Globus pallidus (tissue), 1 donor: Measurements from ENCODE around the gene COX5B.
"Not testable (repeated sequence)": the region's sequence is repeated elsewhere in the genome, so short reads cannot be mapped to it uniquely, and the experiment has no call there.

Experiments used
- DNase-seq: peaks from one replicate; pipeline ENCODE4 v3.0.0-alpha.2; 2015; ENCODE audit warnings: low spot score

Gene COX5B

DNA sequence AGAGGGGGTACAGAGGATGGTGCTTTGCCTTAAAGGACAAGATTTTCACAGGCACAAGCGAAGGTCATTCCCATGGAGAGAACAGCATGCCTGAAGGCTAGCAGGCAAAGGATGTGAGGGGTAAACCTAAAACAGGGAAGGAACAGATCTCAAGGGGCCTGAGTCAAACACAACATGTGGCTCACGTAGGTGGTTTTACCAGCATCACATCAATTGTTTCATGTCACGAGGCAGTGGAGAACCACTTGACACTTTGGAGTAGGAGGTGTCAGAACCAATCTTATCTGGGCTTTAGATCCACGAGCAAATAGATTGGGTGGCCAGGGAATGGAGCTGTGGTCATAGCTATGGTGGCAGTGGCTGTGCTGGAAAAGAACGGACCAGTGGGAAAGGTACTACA lies 8.4 kb downstream of the COX5B start:
- no peak for DNase-seq

DNA sequence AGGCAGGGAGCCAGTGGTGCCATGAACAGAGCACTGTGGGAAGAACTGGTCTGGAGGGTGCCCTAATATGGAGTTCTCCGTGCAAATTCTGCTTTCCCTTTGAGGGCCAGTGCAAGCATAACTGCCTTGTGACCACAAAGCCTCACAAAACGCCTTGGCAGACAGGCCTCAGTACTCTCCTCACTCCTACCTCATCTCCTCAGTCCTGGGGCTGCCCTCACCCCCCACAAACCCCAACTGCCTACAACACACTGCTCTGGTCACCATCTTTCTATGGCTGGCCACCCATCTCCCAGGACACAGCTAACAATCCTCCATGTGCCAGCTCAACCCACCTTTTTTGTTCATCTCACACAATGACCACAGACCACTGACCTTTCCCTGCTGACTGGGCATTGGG lies 8.9 kb downstream of the COX5B start:
- DNase-seq: no peak

DNA sequence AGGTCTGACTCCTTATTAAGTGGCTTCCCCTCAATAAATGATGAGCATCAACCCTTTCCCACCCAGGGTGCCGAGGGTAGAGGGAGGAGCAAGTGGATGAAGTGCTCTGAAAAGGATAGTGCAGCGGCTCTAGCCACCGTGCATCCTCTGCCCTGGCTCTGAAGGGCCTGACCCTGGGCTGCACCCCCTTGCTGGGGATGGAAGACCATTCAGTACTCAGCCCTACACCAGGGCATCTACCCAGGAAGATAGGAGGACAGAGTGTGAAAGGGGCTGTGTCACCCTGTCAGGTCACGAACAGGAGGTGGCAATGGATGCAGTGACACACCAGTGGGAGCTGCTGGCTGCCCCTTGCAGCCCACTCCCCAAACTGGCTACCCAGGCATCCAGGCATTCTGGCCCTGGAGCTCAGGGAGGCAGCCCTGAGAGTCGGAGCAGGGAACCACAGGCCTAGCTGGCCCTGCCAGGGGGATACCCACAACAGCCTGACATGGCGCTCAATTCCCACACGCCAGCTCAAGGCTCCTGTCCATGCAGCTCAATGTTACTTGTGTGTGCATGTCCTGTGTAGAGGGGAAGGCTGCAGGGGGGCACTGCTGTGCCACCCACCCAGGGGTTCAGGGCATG lies 10.4 kb downstream of the COX5B start:
- DNase-seq: no peak

DNA sequence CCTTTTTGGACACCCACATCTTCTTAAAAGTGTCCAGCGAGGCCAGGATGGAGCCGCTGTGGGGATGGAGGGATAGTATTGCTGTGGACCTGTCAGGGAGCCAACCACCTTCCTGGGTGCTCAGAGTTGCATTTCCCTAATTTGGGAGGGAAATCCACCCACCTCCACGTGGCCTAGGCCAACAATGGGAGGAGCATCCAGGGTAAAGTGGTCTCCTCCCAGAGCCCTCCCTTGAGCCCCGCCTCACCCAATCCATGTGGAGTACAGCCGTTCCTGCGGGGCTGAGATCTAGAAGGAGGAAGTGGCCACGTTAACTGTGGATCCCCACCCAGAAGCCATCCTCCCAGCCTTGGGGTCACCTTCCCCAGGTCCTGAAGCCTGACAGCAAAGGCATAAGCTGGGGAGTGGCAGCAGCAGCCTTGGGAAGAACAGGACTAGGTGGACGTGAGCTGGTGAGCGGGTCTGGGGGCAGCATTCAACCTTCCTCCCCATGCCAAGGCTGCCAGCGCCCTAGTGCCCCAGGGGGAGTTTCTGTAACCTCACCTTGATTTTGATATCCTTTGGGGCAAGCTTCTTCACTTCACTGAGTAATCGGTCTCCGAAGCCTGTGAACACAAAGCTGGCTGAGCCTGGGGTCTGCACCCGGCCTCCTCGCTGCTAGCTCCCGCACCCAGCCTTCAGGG lies 11.2 kb downstream of the COX5B start:
- no peak for DNase-seq

DNA sequence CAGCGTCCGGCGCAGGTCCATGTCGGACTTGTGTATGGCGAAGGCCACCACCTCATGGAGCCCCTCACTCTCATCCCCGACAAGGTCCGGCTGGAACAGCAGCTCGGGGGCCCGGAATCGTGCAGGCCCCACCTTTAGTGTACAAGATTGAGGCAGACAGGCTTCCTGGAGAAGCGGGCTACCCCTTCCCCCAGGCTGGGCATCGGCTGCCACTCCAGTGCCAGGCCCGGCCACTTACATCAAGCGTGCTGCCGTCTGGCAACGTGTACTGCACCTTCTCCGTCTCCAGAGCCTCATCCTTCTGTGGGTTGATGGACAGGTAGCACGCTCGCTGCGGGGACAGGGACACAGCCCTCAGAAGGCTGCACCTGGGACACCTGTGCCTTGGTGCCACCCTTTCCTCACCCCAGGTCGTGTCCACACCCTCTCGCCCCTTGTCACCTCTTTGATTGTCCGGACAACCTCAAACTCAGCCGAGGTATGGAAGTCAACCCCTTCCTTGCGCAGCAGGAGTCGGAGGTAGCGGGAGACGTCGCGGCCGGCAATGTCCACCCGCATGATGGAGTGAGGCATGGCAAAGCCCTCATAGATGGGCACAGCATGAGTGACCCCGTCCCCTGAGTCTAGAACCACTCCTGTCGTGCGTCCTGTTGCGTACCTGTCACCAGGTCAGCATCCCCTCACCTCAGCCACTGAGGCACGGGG lies 12.3 kb downstream of the COX5B start:
- DNase-seq: no peak

DNA sequence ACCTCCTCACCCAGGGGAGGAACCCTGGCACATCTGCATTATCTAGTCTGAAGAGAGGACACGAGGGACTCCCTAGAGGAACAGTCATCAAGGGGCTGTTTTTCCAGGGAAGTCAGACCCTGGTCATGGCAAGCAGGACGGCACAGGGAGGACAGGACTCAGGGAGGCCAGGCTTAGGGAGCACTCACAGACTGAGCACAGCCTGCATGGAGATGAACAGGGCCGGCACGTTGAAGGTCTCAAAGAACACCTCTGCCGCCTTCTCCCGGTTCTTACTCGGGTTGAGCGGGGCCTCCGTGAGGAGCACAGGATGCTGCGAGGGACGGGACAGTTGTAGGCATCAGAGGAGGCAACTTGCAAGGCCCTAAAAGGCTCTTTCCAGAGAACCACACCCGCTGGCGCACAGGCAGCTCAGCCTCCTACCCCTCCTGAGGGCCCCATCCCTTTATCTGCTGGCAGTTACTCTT lies 12.9 kb downstream of the COX5B start:
- DNase-seq: no peak

DNA sequence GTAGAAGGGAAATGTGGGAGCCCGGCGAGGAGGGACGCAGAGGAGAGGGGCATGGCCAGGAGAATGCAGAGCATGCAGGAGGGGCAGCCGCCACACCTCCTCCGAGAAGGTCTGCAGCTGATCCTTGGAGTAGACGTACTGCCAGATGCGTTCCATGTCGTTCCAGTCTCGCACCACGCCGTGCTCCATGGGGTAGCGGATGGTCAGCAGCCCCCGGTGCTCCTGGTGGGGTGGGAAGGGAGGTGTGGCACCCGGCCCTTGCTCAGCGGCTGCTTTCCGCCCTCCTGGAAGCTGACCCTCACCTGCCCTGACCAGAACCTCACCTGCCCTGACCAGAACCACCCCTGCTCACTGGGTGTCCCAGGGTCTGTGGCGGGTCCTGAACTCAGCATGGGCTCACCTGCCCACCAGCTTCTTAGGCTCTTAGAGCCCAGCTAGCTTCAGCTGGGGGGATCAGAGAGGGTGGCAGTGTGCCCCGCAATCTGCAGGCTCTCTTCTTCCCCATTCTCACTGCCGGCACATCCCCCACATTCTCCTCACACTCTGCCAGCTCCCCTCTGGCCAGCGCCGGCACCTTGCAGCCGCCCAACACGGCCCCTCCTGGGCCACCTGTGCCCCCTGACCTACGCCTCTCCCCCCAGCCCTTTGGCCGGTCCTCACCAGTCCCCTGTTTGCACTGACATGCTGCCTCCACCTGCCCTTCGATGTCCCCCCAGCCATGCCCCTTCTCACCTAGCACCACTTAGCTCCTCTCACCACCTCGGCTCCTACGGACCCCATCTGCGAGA lies 13.6 kb downstream of the COX5B start:
- no peak for DNase-seq

DNA sequence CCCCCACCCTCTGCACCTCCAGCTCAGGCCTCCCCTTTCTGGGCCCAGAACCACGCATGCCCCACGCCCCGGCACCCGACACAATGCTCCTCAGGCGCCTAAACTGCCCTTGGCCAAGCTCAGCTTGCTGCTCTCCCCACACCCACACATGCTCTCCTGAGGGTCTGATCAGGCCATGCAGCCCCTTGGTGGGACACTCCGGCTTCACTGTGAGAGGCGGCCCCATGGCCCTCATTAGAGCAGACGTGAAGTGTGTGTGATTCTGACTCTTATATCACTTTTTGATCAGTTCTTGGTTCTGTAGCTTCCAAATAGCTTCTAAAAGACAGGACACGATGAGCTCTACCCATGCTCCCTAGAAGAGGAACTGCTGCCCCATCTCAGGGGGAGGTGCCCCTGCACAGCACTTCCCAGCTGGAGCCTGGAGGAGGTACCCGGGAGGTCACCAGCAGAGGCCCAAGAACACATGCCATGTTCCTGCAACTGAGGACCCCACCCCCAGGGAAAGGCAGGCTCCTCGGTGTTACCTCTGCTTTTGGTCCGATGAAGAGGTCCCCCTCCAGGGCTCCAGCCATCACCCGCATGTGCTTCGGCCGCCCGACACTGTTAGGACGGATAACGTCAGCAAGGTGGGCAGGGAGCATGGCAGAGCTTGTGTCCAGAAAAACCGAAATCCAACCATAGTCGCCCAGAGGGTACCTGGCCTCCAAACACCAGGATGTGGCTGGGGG lies 14.3 kb downstream of the COX5B start:
- no peak for DNase-seq

DNA sequence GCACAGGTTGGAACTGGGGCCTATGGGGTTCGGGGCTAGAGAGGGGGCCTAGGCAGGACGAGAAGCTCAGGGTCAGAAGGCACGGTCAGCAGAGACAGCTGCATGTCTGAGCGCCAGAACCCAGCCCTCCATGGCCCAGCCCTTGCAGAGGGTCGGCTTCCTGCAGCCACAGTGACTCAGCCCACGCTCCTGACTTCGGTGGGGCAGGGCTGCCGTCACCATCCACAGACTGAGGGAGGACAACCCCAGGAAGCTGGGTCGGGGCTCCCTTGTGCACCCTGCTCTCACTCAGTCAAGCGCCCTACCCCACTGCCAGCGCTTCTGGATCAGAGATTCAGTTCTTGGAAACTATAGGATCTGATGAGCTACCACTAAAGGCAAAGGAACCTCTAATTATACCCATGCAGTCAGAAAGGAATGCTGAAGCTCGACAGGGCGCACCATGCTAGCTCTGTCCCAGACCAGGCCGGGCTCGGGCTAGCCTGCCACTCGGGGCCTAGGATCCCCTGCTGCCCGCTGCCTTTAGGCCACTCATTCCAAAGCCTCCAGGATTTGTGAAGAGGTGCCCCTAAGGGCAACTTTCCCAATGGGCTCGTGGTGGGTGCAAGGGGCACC lies 15.0 kb downstream of the COX5B start:
- no peak for DNase-seq

DNA sequence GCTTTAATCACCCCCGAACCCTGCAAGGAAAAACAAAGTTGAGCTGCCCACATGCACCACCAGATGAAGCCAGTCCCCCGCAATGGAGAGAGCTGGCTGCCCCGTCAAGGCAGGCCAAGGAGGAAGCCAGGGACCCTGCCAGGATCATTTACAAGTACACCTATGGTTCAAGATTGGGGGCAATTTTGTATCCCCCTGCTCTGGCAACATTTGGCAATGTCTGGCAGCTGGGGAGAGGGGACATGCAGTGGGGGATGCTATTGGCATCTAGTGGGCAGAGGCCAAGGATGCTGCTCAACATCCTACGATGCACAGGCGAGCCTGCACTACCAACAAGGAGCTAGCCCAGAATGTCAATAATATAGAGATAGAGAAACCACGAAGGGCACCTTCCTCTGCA lies 16.1 kb downstream of the COX5B start:
- no peak for DNase-seq

DNA sequence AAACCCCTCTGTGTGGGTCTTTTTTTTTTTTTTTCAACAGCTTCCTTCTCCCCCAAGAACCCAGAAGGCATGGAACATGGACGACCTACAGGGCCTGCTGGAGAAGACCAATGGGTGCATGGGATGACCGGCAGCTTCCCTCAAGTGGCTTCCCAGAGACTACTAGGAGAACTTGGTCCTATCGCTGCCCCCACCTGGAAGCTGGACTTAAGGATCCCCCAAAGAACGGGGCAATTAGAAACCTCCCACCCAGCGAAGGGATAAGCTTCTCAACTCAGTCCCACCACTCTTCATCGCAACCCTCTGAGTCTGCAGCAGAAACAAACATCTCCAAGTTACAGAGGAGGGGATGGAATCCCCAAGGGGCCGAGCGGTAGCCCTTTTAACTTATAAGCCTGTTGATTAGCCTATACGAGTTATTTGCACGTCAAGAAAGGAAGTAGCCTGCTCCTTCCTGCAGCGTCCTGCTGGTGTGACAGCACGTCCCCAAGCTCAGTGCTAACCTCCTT lies 16.6 kb downstream of the COX5B start:
- DNase-seq: no peak

DNA sequence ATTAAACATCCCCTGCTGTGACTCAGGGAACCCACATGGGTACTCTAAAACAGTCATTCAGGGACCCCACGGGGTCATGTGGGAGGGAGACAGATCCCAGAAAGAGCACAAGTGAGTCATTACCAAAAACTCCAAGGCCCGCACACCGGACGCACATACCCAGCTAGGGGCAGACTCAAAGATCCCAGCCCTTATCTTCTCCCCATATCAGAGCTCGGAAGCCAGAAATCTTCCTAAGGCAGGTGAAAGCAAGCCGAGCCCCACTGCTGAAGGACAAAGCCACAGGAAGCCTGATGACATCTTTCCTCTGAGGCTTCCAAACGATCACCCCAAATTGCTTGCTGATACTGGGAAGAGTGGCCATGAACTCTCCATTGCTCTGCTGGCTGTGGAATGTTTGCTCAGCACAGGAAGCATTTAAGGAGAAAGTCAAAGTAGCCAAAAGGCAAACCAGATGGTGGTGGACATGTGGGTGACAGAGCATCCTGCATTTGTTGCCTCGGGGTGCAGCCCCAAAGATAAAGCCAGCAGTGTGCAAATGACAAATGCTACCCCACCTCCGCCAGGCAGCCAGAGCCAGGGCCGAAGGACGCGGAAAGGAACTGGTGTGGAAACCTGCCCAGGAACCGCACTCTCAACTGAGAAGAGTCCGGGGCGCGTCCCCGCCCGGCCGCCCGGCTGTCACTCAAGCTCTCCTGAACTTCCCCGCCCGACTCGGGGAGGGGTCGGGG lies 17.2 kb downstream of the COX5B start:
- peak; percentile 72 for DNase-seq

DNA sequence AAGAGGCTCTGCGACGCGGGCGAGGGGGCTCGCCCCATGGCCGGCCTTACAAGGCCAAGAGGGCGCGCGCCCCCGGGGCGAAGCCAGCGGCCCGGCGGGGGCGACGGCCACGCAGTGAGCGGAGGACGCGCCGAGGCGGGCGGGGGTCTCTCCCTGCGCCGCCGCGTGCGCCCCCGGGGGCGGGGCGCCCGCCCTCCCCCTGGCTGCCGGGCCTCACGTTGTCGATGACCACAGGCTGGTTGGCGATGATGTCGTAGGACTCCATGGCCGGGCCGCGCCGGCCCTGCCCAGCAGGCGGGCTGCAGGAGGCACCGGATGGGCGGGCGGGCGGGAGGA lies 17.7 kb downstream of the COX5B start:
- no peak for DNase-seq

DNA sequence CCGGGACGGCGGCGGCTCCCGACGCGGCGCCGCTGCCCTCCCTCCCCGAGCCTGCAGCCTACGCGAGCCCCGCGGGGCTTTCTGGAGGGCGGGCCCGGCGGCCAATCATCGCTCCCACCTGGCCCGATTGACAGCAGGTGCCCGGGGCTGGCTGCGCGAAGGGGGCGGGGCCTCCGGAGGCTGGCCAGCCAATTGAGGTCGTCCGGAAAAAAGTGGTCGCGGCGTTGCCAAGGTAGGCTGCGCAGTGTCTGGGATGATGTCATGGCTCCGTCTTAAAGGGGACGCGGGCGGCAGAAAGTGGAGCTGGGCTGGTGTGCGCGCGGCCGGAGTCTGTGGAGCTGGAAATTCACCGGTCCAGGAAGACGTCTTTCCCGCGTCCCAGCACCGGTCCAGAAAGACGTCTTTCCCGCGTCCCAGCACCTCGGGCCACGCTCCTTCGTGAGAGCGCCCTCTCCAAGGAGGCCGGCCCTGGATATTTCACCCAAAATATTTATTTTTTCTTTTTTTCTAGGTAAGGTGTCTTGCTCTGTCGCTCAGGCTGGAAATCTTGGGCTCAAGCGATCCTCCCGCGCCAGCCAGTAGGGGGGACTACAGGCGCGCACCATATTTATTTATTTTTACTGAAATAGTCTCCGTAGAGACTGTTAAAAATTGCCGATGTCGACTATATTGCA lies 18.2 kb downstream of the COX5B start, which contains the start of gene ACTR1B:
Gene ACTR1B (minus strand): TSS at position 83 of the 674 bp plus-strand sequence. CDS start 154 bp downstream, outside the sequence.
- peak; percentile 97 for DNase-seq

DNA sequence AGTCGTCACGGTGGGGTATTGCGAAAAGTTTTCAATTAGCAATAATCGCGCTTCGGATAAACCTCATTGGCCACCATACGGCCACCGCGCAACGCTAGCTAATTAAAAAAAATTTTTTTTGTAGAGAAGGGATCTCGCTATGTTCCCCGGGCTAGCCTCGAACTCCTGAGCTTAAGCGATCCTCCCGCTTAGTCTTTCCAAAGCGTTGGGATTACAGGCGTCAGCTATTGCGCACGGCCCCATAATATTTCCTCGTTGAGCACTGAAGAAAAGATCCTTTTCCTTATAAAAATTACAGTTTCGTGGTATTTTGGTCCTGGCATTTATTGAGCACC lies 18.7 kb downstream of the COX5B start:
- peak; percentile 17 for DNase-seq

DNA sequence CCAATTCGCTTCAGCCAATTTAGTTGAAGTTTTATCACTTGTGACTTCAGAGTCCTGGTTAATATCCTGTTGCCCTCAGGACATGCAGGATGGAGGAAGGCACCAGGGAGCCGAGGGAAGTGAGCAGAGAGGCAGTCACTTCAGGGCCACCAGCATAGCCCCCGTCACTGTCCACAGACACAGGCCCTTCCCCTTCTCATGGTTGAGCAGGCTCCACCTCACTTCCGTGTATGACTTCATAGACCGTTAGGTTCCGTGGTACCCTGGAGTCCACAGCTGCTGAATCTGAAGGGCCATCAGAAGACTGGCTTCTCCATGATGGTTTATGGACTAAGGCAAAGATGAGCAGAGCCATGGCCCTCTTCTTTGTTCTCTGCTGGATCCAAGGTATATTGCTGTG lies 23.6 kb downstream of the COX5B start, which contains the start of gene C2orf92:
Gene C2orf92 (plus strand): TSS at position 266 of the 400 bp plus-strand sequence. CDS start 76 bp downstream, at position 342.
- DNase-seq: no peak

DNA sequence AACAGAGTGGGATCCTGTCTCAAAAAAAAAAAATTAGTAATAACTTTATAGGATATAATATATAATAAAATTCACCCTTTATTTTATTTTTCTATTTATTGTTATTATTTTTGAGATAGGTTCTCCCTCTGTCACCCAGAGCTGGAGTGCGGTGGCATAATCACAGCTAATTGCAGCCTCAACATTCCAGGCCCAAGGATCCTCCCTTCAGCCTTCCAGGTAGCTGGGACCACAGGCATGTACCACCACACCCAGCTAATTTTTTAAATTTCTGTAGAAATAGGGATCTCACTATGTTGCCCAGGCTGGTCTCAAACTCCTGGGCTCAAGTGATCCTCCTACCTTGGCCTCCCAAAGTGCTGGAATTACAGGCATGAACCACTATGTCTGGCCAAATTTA lies 24.6 kb downstream of the COX5B start:
- no peak for DNase-seq

DNA sequence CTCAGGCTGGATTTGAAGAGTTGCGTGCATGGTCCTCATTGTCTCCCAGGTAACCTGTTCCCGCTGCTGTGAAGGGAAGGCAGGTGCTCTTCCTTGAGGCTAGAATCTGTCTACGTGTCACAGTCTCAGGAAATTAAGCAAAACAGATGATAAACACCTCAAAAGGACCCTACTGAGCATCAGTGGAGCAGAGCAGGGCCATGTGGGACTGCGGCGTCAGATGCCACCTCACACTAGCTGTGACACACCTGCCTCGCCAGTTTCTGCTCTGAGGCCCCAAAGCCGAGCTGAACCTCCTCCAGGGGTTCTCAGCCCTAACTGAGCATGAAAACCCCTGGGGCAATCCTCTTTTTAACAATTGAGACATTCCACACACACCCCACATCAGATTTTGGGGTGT lies 25.7 kb downstream of the COX5B start:
- no peak for DNase-seq

DNA sequence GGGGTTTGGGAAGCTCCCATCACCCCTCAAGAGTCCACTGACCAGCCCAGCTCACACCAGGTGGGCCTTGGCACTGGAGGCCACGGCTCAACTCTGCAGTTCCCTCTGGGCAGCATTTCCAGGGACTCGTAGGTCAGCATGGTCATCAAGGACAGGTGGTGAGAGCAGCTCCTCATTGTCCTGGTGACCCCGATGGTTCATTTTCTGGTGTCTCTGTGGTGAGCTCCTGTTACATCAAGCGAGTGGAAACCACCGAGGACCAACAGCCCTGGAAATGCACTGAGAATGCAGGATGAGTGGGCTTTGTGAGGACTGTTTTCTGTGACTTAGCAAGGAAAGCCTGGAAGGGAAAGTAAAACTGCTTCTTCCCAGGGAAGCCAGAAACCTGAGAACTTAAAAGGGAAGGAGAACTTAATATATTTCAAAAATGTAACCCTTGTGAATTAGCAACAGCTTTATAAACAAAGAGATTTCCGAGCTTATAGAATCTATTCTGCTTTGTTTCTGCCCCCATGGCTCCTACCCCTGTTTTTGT lies 26.8 kb downstream of the COX5B start:
- DNase-seq: not testable (repeated sequence)
